ENCODE data around the gene CYB5R3. TPM values are rescaled to one million over a fixed set of nuclear protein-coding genes. Genes with fewer than 3 reads are reported as not detected.
"Not testable (repeated sequence)": the region's sequence is repeated elsewhere in the genome, so short reads cannot be mapped to it uniquely, and the experiment has no call there.

Gene CYB5R3
- total and polyA plus RNA-seq, 4 donors: 90.2 to 265 (median 156) TPM

- Histone ChIP-seq H3K36me3 (ENCODE audit: control insufficient read depth in 4 of 4, insufficient read depth in 4 of 4, low read length in 4 of 4) (peaks cover 21 to 52% (median 36%) of the 10 kb centered on the region in 4 donors), H3K27me3 (ENCODE audit: control insufficient read depth in 3 of 3, insufficient read depth in 3 of 3, low read length in 2 of 3) (no peaks in the 10 kb centered on the region), H3K27ac (ENCODE audit: low read depth in 1 of 2, low read length in 1 of 2) (no peak overlapping the region), H3K9me3 (ENCODE audit: control insufficient read depth in 4 of 4, insufficient read depth in 3 of 4, low read length in 3 of 4) (no peaks in the 10 kb centered on the region), H3K4me1 (ENCODE audit: control insufficient read depth in 5 of 5, insufficient read depth in 5 of 5, low read length in 5 of 5) (peaks cover 0 to 9% (median 3%) of the 10 kb centered on the region in 5 donors), H3K4me3 (no peak overlapping the region), H3K9ac (ENCODE audit: insufficient read depth in 1 of 2, low read length in 2 of 2) (no peak overlapping the region)
- TF ChIP-seq, protein P1, sequence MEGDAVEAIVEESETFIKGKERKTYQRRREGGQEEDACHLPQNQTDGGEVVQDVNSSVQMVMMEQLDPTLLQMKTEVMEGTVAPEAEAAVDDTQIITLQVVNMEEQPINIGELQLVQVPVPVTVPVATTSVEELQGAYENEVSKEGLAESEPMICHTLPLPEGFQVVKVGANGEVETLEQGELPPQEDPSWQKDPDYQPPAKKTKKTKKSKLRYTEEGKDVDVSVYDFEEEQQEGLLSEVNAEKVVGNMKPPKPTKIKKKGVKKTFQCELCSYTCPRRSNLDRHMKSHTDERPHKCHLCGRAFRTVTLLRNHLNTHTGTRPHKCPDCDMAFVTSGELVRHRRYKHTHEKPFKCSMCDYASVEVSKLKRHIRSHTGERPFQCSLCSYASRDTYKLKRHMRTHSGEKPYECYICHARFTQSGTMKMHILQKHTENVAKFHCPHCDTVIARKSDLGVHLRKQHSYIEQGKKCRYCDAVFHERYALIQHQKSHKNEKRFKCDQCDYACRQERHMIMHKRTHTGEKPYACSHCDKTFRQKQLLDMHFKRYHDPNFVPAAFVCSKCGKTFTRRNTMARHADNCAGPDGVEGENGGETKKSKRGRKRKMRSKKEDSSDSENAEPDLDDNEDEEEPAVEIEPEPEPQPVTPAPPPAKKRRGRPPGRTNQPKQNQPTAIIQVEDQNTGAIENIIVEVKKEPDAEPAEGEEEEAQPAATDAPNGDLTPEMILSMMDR (IDR thresholded peaks at IDR 0.05; ENCODE audit: control extremely low read depth, extremely low read depth): no peak
- no peak for ATAC-seq (ENCODE audit: insufficient read depth, low FRiP score)
- DNase-seq: no peak
- WGBS, 2 donors: 92 to 94% methylated on average over 4 of the region's 4 CpGs
Observed at GRCh38 chr22:42584364-42584940, 64.7 kb downstream of the CYB5R3 start.

GRCh38 chr22:42582987-42583386 lies 66.2 kb downstream of the CYB5R3 start:
- Histone ChIP-seq H3K9ac (ENCODE audit: insufficient read depth in 1 of 2, low read length in 2 of 2) (no peak overlapping the region), H3K27ac (ENCODE audit: low read depth in 1 of 2, low read length in 1 of 2) (no peak overlapping the region), H3K36me3 (ENCODE audit: control insufficient read depth in 4 of 4, insufficient read depth in 4 of 4, low read length in 4 of 4) (peaks cover 21 to 49% (median 33%) of the 10 kb centered on the region in 4 donors), H3K27me3 (ENCODE audit: control insufficient read depth in 3 of 3, insufficient read depth in 3 of 3, low read length in 2 of 3) (no peaks in the 10 kb centered on the region), H3K4me1 (ENCODE audit: control insufficient read depth in 5 of 5, insufficient read depth in 5 of 5, low read length in 5 of 5) (peaks cover 0 to 9% (median 3%) of the 10 kb centered on the region in 5 donors), H3K4me3 (no peak overlapping the region), H3K9me3 (ENCODE audit: control insufficient read depth in 4 of 4, insufficient read depth in 3 of 4, low read length in 3 of 4) (no peaks in the 10 kb centered on the region)
- 94 to 98% methylated on average over 1 of the region's 1 CpG for WGBS, 2 donors
- ATAC-seq (ENCODE audit: insufficient read depth, low FRiP score) (no peak), DNase-seq (no peak)
- TF ChIP-seq, protein P1 (IDR thresholded peaks at IDR 0.05; ENCODE audit: control extremely low read depth, extremely low read depth): no peak

DNA sequence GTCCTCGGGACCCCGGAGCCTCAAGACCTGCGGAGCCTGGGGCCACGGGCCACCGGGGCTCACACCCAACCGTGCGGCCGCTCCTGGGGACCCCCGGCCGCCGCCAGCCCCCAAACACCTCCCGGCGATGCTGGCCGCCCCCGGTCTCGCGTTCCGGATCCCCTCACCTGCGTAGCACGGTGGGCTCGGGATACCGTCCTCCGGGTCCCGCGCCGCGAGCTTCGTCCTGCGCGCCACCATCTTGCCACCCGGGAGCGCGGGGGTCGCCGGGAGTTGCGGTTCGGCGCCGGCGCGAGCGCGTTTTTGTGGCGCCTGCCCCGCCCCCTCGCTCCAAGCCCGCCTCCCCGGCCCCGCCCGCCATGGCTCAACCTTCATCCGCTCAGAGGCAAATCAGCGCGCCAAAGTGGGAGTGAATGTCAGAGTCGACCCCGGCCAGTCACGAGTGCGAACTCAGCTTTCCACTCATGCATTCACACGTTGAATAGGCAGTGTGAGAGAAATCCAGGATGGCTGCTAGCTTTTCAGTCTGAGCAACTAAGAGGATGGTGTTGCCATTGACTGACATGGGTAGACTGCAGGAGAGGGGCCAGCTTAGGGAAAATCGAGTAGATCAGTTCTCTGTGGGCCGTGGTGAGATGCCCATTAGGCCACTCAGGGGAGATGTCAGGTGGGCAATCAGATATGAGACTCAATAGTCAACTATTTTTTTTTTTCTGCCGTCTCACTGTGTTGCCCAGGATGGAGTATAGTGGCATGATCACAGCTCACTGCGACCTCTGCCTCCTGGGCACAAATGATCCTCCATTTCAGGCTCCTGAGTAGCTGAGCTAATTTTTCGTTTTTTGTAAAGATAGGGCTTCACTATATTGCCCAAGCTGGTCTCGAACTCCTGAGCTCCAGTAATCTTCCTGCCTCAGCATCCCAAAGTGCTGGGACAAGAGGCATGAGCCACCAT lies 67.2 kb downstream of the CYB5R3 start:
- H3K9me3 ChIP-seq (ENCODE audit: control insufficient read depth in 4 of 4, insufficient read depth in 3 of 4, low read length in 3 of 4): no peaks in the 10 kb centered on the region
- H3K27ac ChIP-seq (ENCODE audit: low read depth in 1 of 2, low read length in 1 of 2): peak overlapping the region in 1 of 2 donors; percentile 20
- H3K4me1 ChIP-seq (ENCODE audit: control insufficient read depth in 5 of 5, insufficient read depth in 5 of 5, low read length in 5 of 5): peaks cover 0 to 9% (median 3%) of the 10 kb centered on the region in 5 donors
- DNase-seq: peak; percentile 82 to 91 (median 87)
- TF ChIP-seq, protein P1 (IDR thresholded peaks at IDR 0.05; ENCODE audit: control extremely low read depth, extremely low read depth): no peak
- peak overlapping the region; percentile 81 for H3K4me3 ChIP-seq
- H3K27me3 ChIP-seq (ENCODE audit: control insufficient read depth in 3 of 3, insufficient read depth in 3 of 3, low read length in 2 of 3): no peaks in the 10 kb centered on the region
- peaks cover 13 to 41% (median 32%) of the 10 kb centered on the region in 4 donors for H3K36me3 ChIP-seq (ENCODE audit: control insufficient read depth in 4 of 4, insufficient read depth in 4 of 4, low read length in 4 of 4)
- peak overlapping the region; percentile 25 to 63 for H3K9ac ChIP-seq (ENCODE audit: insufficient read depth in 1 of 2, low read length in 2 of 2)
- 6 to 7% methylated on average over 57 to 64 of the region's 64 CpGs for WGBS, 2 donors
- peak; percentile 94 for ATAC-seq (ENCODE audit: insufficient read depth, low FRiP score)

DNA sequence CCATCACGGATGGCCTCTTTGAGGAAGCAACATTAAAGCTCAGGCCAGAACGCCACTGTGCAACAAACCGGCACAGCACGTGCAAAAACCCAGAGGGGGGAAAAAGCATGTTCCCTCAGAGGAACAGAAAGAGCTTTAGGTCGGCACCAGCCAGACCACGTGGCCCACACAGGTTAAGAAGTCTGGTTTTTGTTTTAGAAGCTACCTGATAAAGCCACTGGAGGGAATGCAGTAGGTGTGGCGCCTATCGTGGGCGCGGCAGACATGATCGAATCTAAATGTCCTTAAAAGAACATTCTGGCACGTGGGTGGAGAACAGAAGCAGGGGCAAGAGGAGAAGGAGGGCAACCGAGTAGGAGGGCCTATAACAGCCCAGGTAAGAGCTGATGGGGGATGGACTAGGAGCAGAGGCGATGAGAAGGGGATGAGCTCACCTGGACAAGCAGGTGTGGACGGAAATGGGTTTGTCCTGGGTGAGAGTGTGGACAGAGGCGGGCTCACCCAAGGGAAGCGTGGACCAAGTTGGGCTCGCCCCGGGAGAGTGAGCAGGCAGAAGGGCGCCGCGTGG lies 67.9 kb downstream of the CYB5R3 start:
- H3K4me1 ChIP-seq (ENCODE audit: control insufficient read depth in 5 of 5, insufficient read depth in 5 of 5, low read length in 5 of 5); H3K27ac ChIP-seq (ENCODE audit: low read depth in 1 of 2, low read length in 1 of 2); ATAC-seq (ENCODE audit: insufficient read depth, low FRiP score); DNase-seq; H3K27me3 ChIP-seq (ENCODE audit: control insufficient read depth in 3 of 3, insufficient read depth in 3 of 3, low read length in 2 of 3); H3K9me3 ChIP-seq (ENCODE audit: control insufficient read depth in 4 of 4, insufficient read depth in 3 of 4, low read length in 3 of 4): not testable (repeated sequence)
- Histone ChIP-seq H3K9ac (ENCODE audit: insufficient read depth in 1 of 2, low read length in 2 of 2) (peak overlapping the region in 1 of 2 donors; percentile 63), H3K36me3 (ENCODE audit: control insufficient read depth in 4 of 4, insufficient read depth in 4 of 4, low read length in 4 of 4) (peaks cover 11 to 37% (median 27%) of the 10 kb centered on the region in 4 donors), H3K4me3 (peak overlapping the region; percentile 81)
- 0 to 1% methylated on average over 9 to 12 of the region's 22 CpGs for WGBS, 2 donors

GRCh38 chr22:42580040-42580439 lies 69.2 kb downstream of the CYB5R3 start:
- not testable (repeated sequence) for ATAC-seq (ENCODE audit: insufficient read depth, low FRiP score)

More at GRCh38 chr22:42580040-42580439, 69.2 kb downstream of the CYB5R3 start:
- H3K36me3 ChIP-seq (ENCODE audit: control insufficient read depth in 4 of 4, insufficient read depth in 4 of 4, low read length in 4 of 4): peaks cover 2 to 34% (median 17%) of the 10 kb centered on the region in 4 donors
- H3K9me3 ChIP-seq (ENCODE audit: control insufficient read depth in 4 of 4, insufficient read depth in 3 of 4, low read length in 3 of 4); H3K4me3 ChIP-seq; DNase-seq; H3K4me1 ChIP-seq (ENCODE audit: control insufficient read depth in 5 of 5, insufficient read depth in 5 of 5, low read length in 5 of 5); H3K27ac ChIP-seq (ENCODE audit: low read depth in 1 of 2, low read length in 1 of 2); H3K27me3 ChIP-seq (ENCODE audit: control insufficient read depth in 3 of 3, insufficient read depth in 3 of 3, low read length in 2 of 3); H3K9ac ChIP-seq (ENCODE audit: insufficient read depth in 1 of 2, low read length in 2 of 2): not testable (repeated sequence)
- WGBS, 2 donors: 90 to 95% methylated on average over 3 of the region's 4 CpGs
